Measurements from ENCODE around the gene RAB25. TPM values are rescaled to one million over a fixed set of nuclear protein-coding genes. Genes with fewer than 3 reads are reported as not detected.
A peak's percentile ranks its signal among the peaks of the same experiment; 100 is the strongest.

Gene RAB25
- total and polyA plus RNA-seq, 2 of the 13 experiments (the other 11 are each of a cell fraction or from before 2014, with no cell fraction given), result 0.20 to 0.22 TPM

GRCh38 chr1:156114101-156114918, 53.4 kb downstream of the RAB25 start, which contains the start of gene LMNA (continued):
- TF ChIP-seq ZNF24 (IDR thresholded peaks at IDR 0.05) (no peak), SRF (IDR thresholded peaks at IDR 0.05; ENCODE audit: low read depth, low read length) (no peak), ZBTB39 (CRISPR knock-in tag; IDR thresholded peaks at IDR 0.05) (no peak), MTF2 (CRISPR knock-in tag; IDR thresholded peaks at IDR 0.05; ENCODE audit: borderline replicate concordance) (no peak), RARA (CRISPR knock-in tag; IDR thresholded peaks at IDR 0.05) (no peak), SMARCE1 (IDR thresholded peaks at IDR 0.05; ENCODE audit: borderline replicate concordance) (no peak), HNRNPK (IDR thresholded peaks at IDR 0.05; ENCODE audit: low read depth, low read length, poor library complexity, severe bottlenecking) (no peak), SPEN (CRISPR knock-in tag; IDR thresholded peaks at IDR 0.05; ENCODE audit: low read depth) (no peak; the same call in 1 of the 2 replicates), ZNF747 (CRISPR knock-in tag; IDR thresholded peaks at IDR 0.05; ENCODE audit: borderline replicate concordance) (peak; percentile 57; the same call in 1 of the 2 replicates), ZNF609 (CRISPR knock-in tag; IDR thresholded peaks at IDR 0.05; ENCODE audit: borderline replicate concordance) (no peak), ZNF749 (CRISPR knock-in tag; IDR thresholded peaks at IDR 0.05; ENCODE audit: borderline replicate concordance) (no peak), DBP (CRISPR knock-in tag; IDR thresholded peaks at IDR 0.05; ENCODE audit: not compliant biosample characterization) (no peak), ZNF709 (CRISPR knock-in tag; IDR thresholded peaks at IDR 0.05) (no peak)
- TF ChIP-seq, protein P1, sequence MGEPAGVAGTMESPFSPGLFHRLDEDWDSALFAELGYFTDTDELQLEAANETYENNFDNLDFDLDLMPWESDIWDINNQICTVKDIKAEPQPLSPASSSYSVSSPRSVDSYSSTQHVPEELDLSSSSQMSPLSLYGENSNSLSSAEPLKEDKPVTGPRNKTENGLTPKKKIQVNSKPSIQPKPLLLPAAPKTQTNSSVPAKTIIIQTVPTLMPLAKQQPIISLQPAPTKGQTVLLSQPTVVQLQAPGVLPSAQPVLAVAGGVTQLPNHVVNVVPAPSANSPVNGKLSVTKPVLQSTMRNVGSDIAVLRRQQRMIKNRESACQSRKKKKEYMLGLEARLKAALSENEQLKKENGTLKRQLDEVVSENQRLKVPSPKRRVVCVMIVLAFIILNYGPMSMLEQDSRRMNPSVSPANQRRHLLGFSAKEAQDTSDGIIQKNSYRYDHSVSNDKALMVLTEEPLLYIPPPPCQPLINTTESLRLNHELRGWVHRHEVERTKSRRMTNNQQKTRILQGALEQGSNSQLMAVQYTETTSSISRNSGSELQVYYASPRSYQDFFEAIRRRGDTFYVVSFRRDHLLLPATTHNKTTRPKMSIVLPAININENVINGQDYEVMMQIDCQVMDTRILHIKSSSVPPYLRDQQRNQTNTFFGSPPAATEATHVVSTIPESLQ (CRISPR knock-in tag; conservative IDR thresholded peaks at IDR 0.05), result no peak
- TF ChIP-seq, protein P2, sequence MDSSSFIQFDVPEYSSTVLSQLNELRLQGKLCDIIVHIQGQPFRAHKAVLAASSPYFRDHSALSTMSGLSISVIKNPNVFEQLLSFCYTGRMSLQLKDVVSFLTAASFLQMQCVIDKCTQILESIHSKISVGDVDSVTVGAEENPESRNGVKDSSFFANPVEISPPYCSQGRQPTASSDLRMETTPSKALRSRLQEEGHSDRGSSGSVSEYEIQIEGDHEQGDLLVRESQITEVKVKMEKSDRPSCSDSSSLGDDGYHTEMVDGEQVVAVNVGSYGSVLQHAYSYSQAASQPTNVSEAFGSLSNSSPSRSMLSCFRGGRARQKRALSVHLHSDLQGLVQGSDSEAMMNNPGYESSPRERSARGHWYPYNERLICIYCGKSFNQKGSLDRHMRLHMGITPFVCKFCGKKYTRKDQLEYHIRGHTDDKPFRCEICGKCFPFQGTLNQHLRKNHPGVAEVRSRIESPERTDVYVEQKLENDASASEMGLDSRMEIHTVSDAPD (CRISPR knock-in tag; IDR thresholded peaks at IDR 0.05), result no peak
- TF ChIP-seq, protein P3, sequence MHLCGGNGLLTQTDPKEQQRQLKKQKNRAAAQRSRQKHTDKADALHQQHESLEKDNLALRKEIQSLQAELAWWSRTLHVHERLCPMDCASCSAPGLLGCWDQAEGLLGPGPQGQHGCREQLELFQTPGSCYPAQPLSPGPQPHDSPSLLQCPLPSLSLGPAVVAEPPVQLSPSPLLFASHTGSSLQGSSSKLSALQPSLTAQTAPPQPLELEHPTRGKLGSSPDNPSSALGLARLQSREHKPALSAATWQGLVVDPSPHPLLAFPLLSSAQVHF (CRISPR knock-in tag; IDR thresholded peaks at IDR 0.05), result no peak
